HFFc6 (cell line): Measurements from ENCODE around the gene ZNF750. TPM values are rescaled to one million over a fixed set of nuclear protein-coding genes. Genes with fewer than 3 reads are reported as not detected.
A peak's percentile ranks its signal among the peaks of the same experiment; 100 is the strongest.

Experiments used
- DNase-seq: peaks from one replicate; pipeline ENCODE4 v3.0.0-alpha.2; 2018
- H3K27ac Mint-ChIP-seq: 2 replicates; pipeline ENCODE4 v1.8.0; 2020; ENCODE audit warnings: mild to moderate bottlenecking, mixed read lengths
- H3K27me3 Mint-ChIP-seq: 2 replicates; pipeline ENCODE4 v1.8.0; 2021; ENCODE audit warnings: mild to moderate bottlenecking, moderate library complexity, mixed read lengths; ENCODE audit not compliant: insufficient read depth
- H3K36me3 Mint-ChIP-seq: 2 replicates; pipeline ENCODE4 v1.8.0; 2021; ENCODE audit warnings: low read depth, mixed read lengths
- H3K4me1 Mint-ChIP-seq: 2 replicates; pipeline ENCODE4 v1.8.0; 2020; ENCODE audit warnings: low read depth, mixed read lengths
- H3K4me3 Mint-ChIP-seq: 2 replicates; pipeline ENCODE4 v1.8.0; 2020; ENCODE audit warnings: mild to moderate bottlenecking, moderate library complexity, mixed read lengths
- H3K9me3 Mint-ChIP-seq: 2 replicates; pipeline ENCODE4 v1.8.0; 2020; ENCODE audit warnings: mild to moderate bottlenecking, mixed read lengths
- CTCF ChIP-seq: fragments of 200-600 bp; sonication (generic); IDR thresholded peaks from 2 replicates; pipeline ENCODE4 v1.5.0; 2021; ENCODE audit warnings: antibody characterized with exemption, mild to moderate bottlenecking
- total RNA-seq, 6 experiments: library from RNA; stranded (reverse); fragmentation: NEBNext Ultra II Directional; extraction: Animal tissue kit (Norgen Biotek cat#: 25700); gene quantifications; 2 replicates in 1 of 6; 3 replicates in 5 of 6; pipeline ENCODE4 v1.2.3, GENCODE V29; 2021

ZNF750 gene
- total RNA-seq, 6 experiments from 2014 or later = not detected

GRCh38 chr17:82826956-82827355 lies 12.9 kb downstream of the ZNF750 start:
- TF ChIP-seq CTCF = no peak
- H3K9me3 Mint-ChIP-seq = no peaks in the 10 kb centered on the region
- H3K36me3 Mint-ChIP-seq = peaks cover 25% of the 10 kb centered on the region
- H3K4me1 Mint-ChIP-seq = no peaks in the 10 kb centered on the region
- H3K27ac Mint-ChIP-seq = no peak overlapping the region
- H3K27me3 Mint-ChIP-seq = no peaks in the 10 kb centered on the region; the same call in 1 of the 2 replicates
- H3K4me3 Mint-ChIP-seq = no peak overlapping the region
- DNase-seq = no peak

DNA sequence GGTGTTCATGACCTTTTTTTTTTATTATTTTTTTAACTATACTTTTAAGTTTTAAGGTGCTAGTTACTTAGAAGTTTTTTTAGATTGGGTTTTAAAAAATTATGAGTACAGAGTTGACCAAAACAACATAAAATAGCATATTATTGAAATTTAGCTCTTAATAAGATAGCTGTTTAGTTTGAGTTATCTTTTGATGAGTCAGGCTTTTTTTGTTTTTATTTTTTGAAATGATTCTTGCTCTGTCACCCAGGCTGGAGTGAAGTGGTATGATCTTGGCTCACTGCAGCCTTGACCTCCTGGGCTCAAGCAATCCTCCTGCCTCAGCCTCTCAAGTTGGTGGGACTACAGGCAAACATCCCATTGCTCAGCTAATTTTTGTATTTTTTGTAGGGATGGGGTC lies 13.6 kb downstream of the ZNF750 start:
- peaks cover 27% of the 10 kb centered on the region for H3K36me3 Mint-ChIP-seq
- H3K27me3 Mint-ChIP-seq = no peaks in the 10 kb centered on the region; the same call in 1 of the 2 replicates
- H3K27ac Mint-ChIP-seq = no peak overlapping the region
- no peaks in the 10 kb centered on the region for H3K4me1 Mint-ChIP-seq
- H3K9me3 Mint-ChIP-seq = no peaks in the 10 kb centered on the region
- TF ChIP-seq CTCF = no peak
- DNase-seq = no peak
- no peak overlapping the region for H3K4me3 Mint-ChIP-seq

GRCh38 chr17:82825540-82826124 lies 14.2 kb downstream of the ZNF750 start:
- H3K36me3 Mint-ChIP-seq = peaks cover 33% of the 10 kb centered on the region
- no peak for TF ChIP-seq CTCF
- DNase-seq = no peak
- no peak overlapping the region for H3K4me3 Mint-ChIP-seq
- H3K9me3 Mint-ChIP-seq = peaks cover 5% of the 10 kb centered on the region
- H3K4me1 Mint-ChIP-seq = no peaks in the 10 kb centered on the region
- H3K27me3 Mint-ChIP-seq = no peaks in the 10 kb centered on the region; the same call in 1 of the 2 replicates
- H3K27ac Mint-ChIP-seq = no peak overlapping the region

DNA sequence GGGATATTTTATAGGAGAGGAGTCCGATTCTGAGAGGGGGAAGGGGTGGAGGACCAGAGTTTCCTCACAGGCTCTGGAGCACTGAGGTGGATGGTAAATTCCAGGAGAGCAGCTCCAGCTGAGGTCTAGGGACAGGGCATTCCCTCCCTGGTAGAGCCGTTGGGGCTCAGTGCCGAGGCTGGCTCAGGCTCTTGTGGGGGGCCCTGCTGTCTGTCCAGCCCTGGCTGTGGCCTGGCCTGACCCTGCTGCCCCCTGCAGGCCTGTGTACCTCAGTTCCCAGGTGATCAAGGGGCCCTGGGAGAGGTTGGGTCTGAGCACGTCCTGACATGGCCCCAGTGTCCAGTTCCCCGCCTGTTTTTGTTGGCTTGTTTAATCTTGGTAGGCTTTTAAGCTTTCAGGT lies 16.8 kb downstream of the ZNF750 start:
- Mint-ChIP-seq H3K36me3 (peaks cover 44% of the 10 kb centered on the region), H3K4me3 (no peak overlapping the region), H3K27ac (no peak overlapping the region), H3K4me1 (no peaks in the 10 kb centered on the region), H3K27me3 (no peaks in the 10 kb centered on the region; the same call in 1 of the 2 replicates), H3K9me3 (peaks cover 11% of the 10 kb centered on the region)
- no peak for DNase-seq
- TF ChIP-seq CTCF = peak; percentile 52

DNA sequence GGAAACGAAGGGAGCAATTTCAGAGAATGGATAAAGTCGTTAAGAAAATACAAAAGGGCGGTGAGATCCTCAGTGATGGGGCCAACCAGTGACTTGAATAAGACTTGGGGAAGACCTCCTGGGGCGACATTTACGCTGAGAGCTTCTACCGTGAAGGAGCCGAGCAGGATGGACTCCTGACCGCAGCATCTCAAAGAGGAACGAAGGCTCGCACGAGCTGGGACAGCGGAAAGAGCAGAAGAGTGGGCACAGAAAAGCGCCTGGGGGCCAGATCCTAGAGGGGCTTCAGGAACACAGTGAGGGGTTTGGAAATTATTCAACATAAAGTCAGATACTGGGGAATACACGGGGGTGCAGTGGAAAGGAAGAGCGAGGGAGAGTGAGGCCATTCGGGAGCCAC lies 17.5 kb downstream of the ZNF750 start:
- Mint-ChIP-seq H3K27me3 (no peaks in the 10 kb centered on the region; the same call in 1 of the 2 replicates), H3K36me3 (peaks cover 42% of the 10 kb centered on the region), H3K9me3 (peaks cover 11% of the 10 kb centered on the region), H3K27ac (no peak overlapping the region; the same call in 1 of the 2 replicates), H3K4me3 (no peak overlapping the region), H3K4me1 (peaks cover 6% of the 10 kb centered on the region)
- no peak for TF ChIP-seq CTCF
- no peak for DNase-seq

- Mint-ChIP-seq H3K4me3 (no peak overlapping the region), H3K9me3 (peaks cover 11% of the 10 kb centered on the region), H3K27ac (no peak overlapping the region), H3K36me3 (peaks cover 40% of the 10 kb centered on the region), H3K4me1 (peaks cover 6% of the 10 kb centered on the region), H3K27me3 (peaks cover 3% of the 10 kb centered on the region; the same call in 1 of the 2 replicates)
- TF ChIP-seq CTCF = no peak
- no peak for DNase-seq
Measured at GRCh38 chr17:82821554-82821953, 18.3 kb downstream of the ZNF750 start.
